Thoracic aorta (tissue), 2 donors: ENCODE data around the gene GNG4. TPM values are rescaled to one million over a fixed set of nuclear protein-coding genes. Genes with fewer than 3 reads are reported as not detected.

Experiments
- ATAC-seq: fragments of 150-250 bp; one replicate; pipeline ENCODE4 v1.8.0; 2017; ENCODE audit warnings: low read depth; ENCODE audit not compliant: insufficient number of reproducible peaks, low FRiP score
- DNase-seq: peaks from one replicate; pipeline ENCODE4 v3.0.0-alpha.2; 2020; ENCODE audit warnings: low spot score
- H3K27ac ChIP-seq, 2 donors: fragments of 200-600 bp; sonication (generic); 1 replicate in 1 of 2; 2 replicates in 1 of 2; pipeline ENCODE4 v1.5.1; 2016; ENCODE audit warnings: mild to moderate bottlenecking in 2 of 2, moderate library complexity in 2 of 2
- H3K27me3 ChIP-seq: fragments of 200-600 bp; sonication (generic); replicated peaks from 2 replicates; pipeline ENCODE4 v1.6.0; 2016; ENCODE audit warnings: mild to moderate bottlenecking; ENCODE audit not compliant: insufficient read depth
- H3K36me3 ChIP-seq: fragments of 200-600 bp; sonication (generic); one replicate; pipeline ENCODE4 v1.5.1; 2016
- H3K4me1 ChIP-seq, 2 donors: fragments of 200-600 bp; sonication (generic); 1 replicate in 1 of 2; 2 replicates in 1 of 2; pipeline versions ENCODE4 v1.5.1 to v1.6.0; 2016; ENCODE audit warnings: low read depth in 2 of 2, mild to moderate bottlenecking in 1 of 2; ENCODE audit not compliant: control insufficient read depth in 1 of 2
- H3K4me3 ChIP-seq: fragments of 200-600 bp; sonication (generic); 2 replicates; pipeline ENCODE4 v1.5.1; 2016; ENCODE audit warnings: mild to moderate bottlenecking
- H3K9me3 ChIP-seq: fragments of 200-600 bp; sonication (generic); 2 replicates; pipeline ENCODE4 v1.5.1; 2016
- total RNA-seq, 2 donors: library from RNA; depleted of rRNA; stranded (reverse); fragments of >200 nt; gene quantifications; one replicate each; pipeline versions ENCODE4 v1.1.0 to v1.2.3, GENCODE V29; 2016
- TF ChIP-seq, protein P1 (sequence below): fragments of 200-600 bp; sonication (generic); IDR thresholded peaks from one replicate; pipeline ENCODE4 v1.5.1; 2019; ENCODE audit warnings: antibody characterized with exemption

Gene GNG4
- total RNA-seq, 2 donors from 2014 or later = 0.28 TPM; not detected in 1

DNA sequence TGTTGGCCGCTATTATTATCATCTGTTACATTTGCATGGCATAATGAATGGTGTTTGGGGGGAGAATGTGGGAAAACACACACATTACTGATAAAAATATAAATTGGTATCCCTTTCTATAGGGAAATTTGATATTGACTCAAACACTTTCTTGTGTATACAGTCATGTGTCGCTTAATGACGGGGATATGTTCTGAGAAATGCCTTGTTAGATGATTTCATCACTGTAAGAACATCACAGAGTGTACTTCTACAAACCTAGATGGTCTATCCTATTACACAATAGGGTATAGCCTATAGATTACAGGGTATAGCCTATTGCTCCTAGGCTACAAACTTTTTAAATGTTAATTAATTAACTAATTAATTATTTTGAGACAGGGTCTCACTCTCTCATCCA lies 78.1 kb downstream of the GNG4 start:
- Histone ChIP-seq H3K4me3 (no peak overlapping the region), H3K9me3 (no peaks in the 10 kb centered on the region), H3K27ac (no peak overlapping the region), H3K36me3 (no peaks in the 10 kb centered on the region), H3K27me3 (no peaks in the 10 kb centered on the region), H3K4me1 (no peaks in the 10 kb centered on the region)
- ATAC-seq (no peak), DNase-seq (no peak)
- TF ChIP-seq, protein P1, sequence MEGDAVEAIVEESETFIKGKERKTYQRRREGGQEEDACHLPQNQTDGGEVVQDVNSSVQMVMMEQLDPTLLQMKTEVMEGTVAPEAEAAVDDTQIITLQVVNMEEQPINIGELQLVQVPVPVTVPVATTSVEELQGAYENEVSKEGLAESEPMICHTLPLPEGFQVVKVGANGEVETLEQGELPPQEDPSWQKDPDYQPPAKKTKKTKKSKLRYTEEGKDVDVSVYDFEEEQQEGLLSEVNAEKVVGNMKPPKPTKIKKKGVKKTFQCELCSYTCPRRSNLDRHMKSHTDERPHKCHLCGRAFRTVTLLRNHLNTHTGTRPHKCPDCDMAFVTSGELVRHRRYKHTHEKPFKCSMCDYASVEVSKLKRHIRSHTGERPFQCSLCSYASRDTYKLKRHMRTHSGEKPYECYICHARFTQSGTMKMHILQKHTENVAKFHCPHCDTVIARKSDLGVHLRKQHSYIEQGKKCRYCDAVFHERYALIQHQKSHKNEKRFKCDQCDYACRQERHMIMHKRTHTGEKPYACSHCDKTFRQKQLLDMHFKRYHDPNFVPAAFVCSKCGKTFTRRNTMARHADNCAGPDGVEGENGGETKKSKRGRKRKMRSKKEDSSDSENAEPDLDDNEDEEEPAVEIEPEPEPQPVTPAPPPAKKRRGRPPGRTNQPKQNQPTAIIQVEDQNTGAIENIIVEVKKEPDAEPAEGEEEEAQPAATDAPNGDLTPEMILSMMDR = no peak

GRCh38 chr1:235567812-235568503 lies 81.6 kb downstream of the GNG4 start:
- no peak for DNase-seq
- no peaks in the 10 kb centered on the region for H3K27me3 ChIP-seq
- ATAC-seq = no peak
- H3K9me3 ChIP-seq = peaks cover 1% of the 10 kb centered on the region
- no peaks in the 10 kb centered on the region for H3K36me3 ChIP-seq
- no peak overlapping the region for H3K4me3 ChIP-seq
- TF ChIP-seq, protein P1 = no peak
- H3K27ac ChIP-seq = no peak overlapping the region
- no peaks in the 10 kb centered on the region for H3K4me1 ChIP-seq

DNA sequence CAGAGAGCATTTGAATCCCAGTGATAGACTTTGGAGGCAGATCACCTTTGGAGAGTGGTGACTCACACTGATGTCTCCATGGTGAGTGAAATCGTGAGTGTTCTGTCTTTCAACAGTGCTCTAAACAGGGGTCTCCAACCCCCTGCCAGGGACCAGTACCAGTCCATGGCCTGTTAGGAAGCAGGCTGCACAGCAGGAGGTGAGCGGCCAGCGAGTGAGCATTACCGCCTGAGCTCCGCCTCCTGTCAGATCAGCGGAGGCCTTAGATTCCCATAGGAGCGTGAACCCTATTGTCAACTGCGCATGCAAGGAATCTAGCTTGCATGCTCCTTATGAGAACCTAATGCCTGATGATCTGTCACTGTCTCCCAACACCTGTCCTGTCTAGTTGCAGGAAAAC lies 83.5 kb downstream of the GNG4 start:
- Histone ChIP-seq H3K27ac (no peak overlapping the region), H3K36me3 (no peaks in the 10 kb centered on the region), H3K9me3 (peaks cover 4% of the 10 kb centered on the region), H3K4me3 (no peak overlapping the region), H3K27me3 (no peaks in the 10 kb centered on the region), H3K4me1 (no peaks in the 10 kb centered on the region)
- DNase-seq (no peak), ATAC-seq (no peak)
- TF ChIP-seq, protein P1 = no peak

DNA sequence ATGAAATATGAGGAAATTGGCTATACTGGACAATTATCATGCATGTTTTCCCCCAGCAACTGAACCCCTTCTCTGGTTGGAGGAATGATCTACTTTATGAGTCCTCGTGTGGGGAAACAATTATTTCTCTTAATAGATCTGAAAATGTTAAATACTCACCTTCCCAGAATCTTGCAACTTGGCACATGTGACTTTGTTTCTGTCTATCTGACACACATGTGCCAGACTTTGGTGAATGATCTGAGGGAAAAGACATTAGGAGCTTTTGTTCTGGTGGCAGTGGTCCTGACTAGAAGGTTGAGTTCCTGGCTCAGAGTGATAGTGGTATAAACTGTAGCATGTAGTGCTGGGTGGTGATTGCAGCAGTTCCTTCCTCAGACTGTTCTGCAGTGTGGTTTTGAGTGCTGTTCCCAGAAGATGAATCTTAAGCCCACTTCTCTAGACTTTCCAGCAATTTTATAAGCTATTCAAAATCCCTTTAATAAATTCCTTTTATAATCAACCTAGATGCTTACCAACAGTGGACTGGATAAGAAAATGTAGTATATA lies 86.0 kb downstream of the GNG4 start:
- Histone ChIP-seq H3K27me3 (no peaks in the 10 kb centered on the region), H3K36me3 (no peaks in the 10 kb centered on the region), H3K4me3 (no peak overlapping the region), H3K4me1 (no peaks in the 10 kb centered on the region), H3K27ac (no peak overlapping the region), H3K9me3 (peaks cover 4% of the 10 kb centered on the region)
- no peak for DNase-seq
- TF ChIP-seq, protein P1 = no peak
- no peak for ATAC-seq

DNA sequence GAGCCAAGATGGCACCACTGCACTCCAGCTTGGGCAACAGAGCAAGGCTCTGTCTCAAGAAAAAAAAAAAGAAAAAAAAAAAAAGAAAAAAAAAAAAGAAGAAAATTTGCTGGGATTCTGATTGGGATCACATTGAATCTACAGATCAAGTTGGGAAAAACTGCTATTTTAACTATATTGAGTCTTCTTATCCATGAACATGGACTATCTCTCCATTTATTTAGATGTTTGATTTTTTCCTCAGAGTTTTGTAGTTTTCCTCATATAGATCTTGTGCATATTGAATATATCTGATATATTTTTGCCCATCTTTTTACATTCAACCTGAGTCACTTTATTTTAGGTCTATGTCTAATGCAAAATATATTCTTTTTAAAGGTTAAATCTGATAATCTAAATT lies 87.0 kb downstream of the GNG4 start:
- H3K4me1 ChIP-seq = no peaks in the 10 kb centered on the region
- TF ChIP-seq, protein P1 = no peak
- no peak overlapping the region for H3K27ac ChIP-seq
- DNase-seq (no peak), ATAC-seq (no peak)
- H3K9me3 ChIP-seq = peaks cover 4% of the 10 kb centered on the region
- H3K36me3 ChIP-seq = no peaks in the 10 kb centered on the region
- no peaks in the 10 kb centered on the region for H3K27me3 ChIP-seq
- H3K4me3 ChIP-seq = no peak overlapping the region
